ENCODE data around the gene ZNF608. TPM values are rescaled to one million over a fixed set of nuclear protein-coding genes. Genes with fewer than 3 reads are reported as not detected.

Gene ZNF608
- polyA plus RNA-seq, 1 donor from 2014 or later, result 6.4 TPM

DNA sequence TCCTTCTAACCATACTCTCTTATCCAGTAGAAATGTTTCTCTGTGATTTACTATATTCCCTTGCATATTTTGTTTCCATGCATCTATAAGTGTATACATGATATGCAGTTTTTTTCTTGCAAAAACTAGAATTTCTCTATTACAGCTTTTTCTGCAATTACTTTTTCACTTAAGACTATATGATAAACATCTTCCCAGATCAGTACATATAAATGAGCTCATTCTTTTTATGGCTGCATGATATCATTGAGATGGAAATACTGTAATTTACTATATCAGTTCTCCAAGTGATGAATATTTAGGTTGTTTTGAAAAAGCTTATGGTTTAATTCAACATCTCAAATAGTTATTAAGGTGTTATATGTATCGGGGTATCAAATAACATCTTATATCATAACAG lies 18.1 kb upstream of the ZNF608 start:
- Mint-ChIP-seq H3K4me3 (no peak overlapping the region), H3K4me1 (no peaks in the 10 kb centered on the region), H3K27me3 (no peaks in the 10 kb centered on the region), H3K9me3 (no peaks in the 10 kb centered on the region), H3K36me3 (peaks cover 5% of the 10 kb centered on the region), H3K27ac (no peak overlapping the region)

DNA sequence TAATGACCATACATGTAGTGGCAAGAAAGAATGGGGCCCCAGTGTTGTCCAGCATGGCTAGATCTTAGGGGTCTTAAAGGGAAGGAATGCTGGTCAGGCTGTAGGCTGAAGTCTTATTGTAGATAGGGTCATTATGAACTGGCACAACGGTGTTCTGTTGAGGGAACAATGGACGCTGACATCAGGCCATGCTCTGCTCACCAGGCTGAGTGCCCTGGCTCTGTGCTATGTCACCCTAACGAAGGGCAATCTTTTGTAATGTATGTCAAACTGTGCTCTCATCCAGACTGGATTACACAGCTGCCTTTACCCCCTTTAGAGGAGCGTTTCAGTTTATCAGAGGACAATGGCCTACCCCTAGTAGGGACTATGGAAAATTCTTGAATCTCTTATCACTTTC lies 14.6 kb upstream of the ZNF608 start:
- H3K27ac Mint-ChIP-seq, result no peak overlapping the region
- H3K4me3 Mint-ChIP-seq, result no peak overlapping the region
- no peaks in the 10 kb centered on the region for H3K27me3 Mint-ChIP-seq
- H3K9me3 Mint-ChIP-seq, result no peaks in the 10 kb centered on the region
- peaks cover 4% of the 10 kb centered on the region for H3K36me3 Mint-ChIP-seq
- H3K4me1 Mint-ChIP-seq, result no peaks in the 10 kb centered on the region

DNA sequence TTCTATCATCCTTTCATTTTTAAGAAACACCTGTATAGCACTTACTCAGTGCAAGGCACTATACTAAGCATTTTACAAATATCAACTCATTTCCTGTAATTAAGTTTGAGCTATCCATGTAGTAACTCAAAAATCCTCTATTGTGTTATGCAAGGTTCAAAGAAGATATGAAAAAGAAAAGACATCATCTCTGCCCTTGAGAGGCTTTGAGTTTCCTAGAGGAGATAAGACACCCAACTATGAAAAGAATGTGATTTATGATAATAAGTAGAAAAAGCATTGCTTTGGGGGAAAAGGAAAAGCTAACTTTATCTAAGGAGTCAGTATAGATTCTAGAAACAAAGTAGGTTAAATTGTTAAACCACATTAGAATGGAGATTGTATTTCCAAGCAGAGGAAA lies 14.2 kb upstream of the ZNF608 start:
- no peaks in the 10 kb centered on the region for H3K27me3 Mint-ChIP-seq

DNA sequence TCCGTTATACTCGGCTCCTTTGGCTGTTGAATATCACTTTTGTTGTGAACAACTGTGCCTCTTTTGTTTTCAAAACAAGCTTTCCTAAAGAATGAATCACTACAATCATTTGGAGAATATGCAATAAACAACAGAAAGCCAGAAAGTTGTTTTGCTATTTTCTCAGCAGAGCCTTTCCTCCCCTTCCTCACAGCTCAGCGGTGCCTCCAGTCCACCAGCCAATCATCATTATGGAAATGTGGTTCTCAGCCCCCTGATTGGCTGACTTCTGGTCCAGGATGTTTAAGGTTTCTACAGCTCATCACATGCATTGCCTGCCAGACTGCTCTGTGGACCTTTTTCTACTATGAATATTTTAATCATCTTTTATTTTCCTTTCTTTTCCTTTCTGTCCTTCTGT lies 9.1 kb upstream of the ZNF608 start:
- Mint-ChIP-seq H3K27me3 (no peaks in the 10 kb centered on the region), H3K36me3 (no peaks in the 10 kb centered on the region)

More for the DNA sequence above, 14.2 kb upstream of the ZNF608 start:
- Mint-ChIP-seq H3K4me3 (no peak overlapping the region), H3K36me3 (peaks cover 4% of the 10 kb centered on the region), H3K4me1 (no peaks in the 10 kb centered on the region), H3K27ac (no peak overlapping the region), H3K9me3 (no peaks in the 10 kb centered on the region)

DNA sequence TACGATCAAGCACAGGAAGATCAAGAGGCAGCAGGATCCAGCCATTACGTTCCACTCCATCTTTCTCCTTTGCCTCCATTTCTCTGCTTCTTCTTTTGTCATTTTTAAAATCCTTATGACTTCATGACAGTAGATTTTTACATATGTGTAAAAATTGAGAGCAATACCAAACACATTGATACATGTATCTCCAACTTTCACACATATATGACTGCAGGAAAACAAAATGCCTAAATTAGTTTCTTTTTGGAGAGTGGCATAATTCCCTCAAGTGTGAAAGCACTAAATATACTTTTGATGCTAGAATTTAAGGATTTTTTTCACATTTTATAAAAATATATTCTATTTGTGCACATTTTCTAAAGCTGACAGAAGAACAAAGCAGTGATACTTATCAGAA lies 8.6 kb upstream of the ZNF608 start:
- Mint-ChIP-seq H3K9me3 (peaks cover 0 to 2% (median 0%) of the 10 kb centered on the region in 3 donors), H3K27ac (no peak overlapping the region), H3K4me1 (peaks cover 0 to 5% (median 5%) of the 10 kb centered on the region in 3 donors), H3K36me3 (no peaks in the 10 kb centered on the region), H3K4me3 (no peak overlapping the region), H3K27me3 (no peaks in the 10 kb centered on the region)

More for the DNA sequence above, 9.1 kb upstream of the ZNF608 start:
- H3K4me1 Mint-ChIP-seq, result peaks cover 0 to 5% (median 5%) of the 10 kb centered on the region in 3 donors
- peaks cover 0 to 2% (median 0%) of the 10 kb centered on the region in 3 donors for H3K9me3 Mint-ChIP-seq
- no peak overlapping the region for H3K27ac Mint-ChIP-seq
- H3K4me3 Mint-ChIP-seq, result no peak overlapping the region

DNA sequence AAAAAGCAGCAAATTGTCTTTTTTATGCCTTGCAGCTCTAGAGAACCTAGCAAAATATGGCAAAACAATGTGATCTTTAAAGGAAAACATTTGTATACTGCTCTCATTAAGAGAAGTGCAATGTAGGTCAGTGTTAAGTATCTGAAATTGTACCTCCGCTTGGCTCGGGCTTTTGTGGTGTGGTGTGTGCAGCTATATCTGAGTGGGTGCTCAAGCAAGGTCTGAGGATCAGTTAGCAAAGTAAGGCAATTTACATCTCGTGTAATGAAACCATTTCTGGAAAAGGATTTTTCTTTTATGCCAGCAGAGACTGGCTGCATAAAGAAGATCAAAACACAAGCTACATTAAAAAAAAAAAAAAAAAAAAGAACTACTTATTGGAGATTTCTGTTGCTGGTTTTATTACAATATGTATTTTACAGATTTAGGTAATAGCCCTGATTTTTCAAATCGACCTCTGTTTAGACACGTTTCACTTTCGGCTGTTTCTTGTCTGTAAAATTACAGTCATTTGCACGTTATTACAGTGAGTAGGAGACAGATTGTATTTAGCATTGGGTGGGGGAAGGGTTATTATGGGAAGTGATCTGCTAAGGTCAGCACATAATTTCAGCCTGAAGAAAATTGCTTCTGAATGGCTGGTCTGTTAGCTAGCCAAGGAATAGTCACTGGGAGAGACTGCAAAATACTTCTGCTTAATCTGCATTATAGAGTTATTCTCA lies 7.9 kb upstream of the ZNF608 start:
- Mint-ChIP-seq H3K4me3 (peak overlapping the region in 1 of 4 donors; percentile 28), H3K36me3 (no peaks in the 10 kb centered on the region), H3K4me1 (peaks cover under 1 to 5% (median 5%) of the 10 kb centered on the region in 3 donors), H3K27ac (no peak overlapping the region), H3K9me3 (peaks cover 0 to 2% (median 0%) of the 10 kb centered on the region in 3 donors), H3K27me3 (no peaks in the 10 kb centered on the region)

DNA sequence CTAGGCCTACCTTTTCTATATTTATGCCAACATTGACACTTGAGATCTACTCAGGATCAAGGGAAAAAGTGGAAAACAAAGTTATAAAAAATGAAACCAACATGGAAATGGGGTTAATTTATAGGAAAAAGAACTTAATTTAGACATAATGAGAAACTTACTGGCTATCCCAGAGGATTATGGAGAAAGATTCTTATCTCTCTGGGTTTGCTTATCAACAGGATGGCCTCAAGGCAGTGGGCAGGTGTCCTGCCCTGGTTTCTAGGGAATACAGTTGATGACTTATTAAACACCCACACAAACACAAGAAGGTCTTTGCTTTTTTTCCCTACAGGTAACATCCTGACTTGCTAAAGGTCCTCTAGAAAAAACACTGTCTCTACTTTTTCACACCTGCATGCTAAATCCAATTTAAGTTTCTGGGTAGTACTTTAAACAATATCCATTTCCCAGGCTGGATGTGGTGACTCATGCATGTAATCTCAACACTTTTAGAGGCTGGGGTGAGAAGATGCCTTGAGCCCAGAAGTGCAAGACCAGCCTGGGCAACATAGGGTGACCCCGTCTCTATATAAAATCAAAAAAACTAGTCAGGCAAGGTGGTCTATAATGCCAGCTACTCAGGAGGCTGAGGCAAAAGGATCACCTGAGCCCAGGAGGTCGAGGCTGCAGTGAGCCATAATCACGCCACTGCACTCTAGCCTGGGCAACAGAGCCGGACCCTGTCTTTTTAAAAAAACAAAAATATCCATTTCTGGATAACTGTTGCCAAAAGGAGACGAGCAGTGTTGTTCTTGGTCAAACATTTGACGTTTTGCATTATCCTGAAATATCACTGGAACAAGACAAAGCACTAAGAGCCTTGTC lies 6.6 kb upstream of the ZNF608 start:
- Mint-ChIP-seq H3K4me3 (peak overlapping the region in 1 of 4 donors; percentile 54), H3K27me3 (no peaks in the 10 kb centered on the region), H3K4me1 (peaks cover 5 to 9% (median 9%) of the 10 kb centered on the region in 3 donors), H3K27ac (no peak overlapping the region), H3K9me3 (peaks cover 0 to 2% (median 0%) of the 10 kb centered on the region in 3 donors), H3K36me3 (no peaks in the 10 kb centered on the region)

DNA sequence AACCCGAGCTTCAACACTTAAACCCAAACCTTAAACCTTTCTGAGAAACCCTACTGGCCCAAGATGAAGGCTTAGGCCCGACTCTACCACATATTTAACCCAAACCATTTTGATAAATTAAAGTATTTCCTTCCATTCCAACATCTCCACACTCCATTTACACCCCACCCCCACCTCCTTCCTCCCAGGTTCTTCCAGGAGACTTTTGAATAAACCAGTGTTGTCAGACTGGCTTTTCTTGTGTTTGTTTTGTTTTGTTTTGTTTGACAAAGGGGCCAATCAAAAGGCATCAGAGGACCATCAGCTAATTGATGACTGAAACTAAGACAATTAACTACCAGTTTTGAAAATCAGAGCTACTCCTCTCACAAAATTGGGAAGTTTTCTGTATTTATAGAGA lies 4.6 kb upstream of the ZNF608 start:
- no peak overlapping the region for H3K27ac Mint-ChIP-seq
- H3K27me3 Mint-ChIP-seq, result peaks cover 8% of the 10 kb centered on the region
- peak overlapping the region in 1 of 4 donors; percentile 44 for H3K4me3 Mint-ChIP-seq
- peaks cover 9 to 23% (median 16%) of the 10 kb centered on the region in 3 donors for H3K4me1 Mint-ChIP-seq
- no peaks in the 10 kb centered on the region for H3K36me3 Mint-ChIP-seq
- H3K9me3 Mint-ChIP-seq, result peaks cover 0 to 2% (median 0%) of the 10 kb centered on the region in 3 donors

- Mint-ChIP-seq H3K4me1 (peaks cover 12 to 32% (median 18%) of the 10 kb centered on the region in 3 donors), H3K27ac (peak overlapping the region in 2 of 3 donors; percentile 93 to 97), H3K27me3 (peaks cover 12% of the 10 kb centered on the region), H3K9me3 (peaks cover 0 to 2% (median 0%) of the 10 kb centered on the region in 3 donors), H3K4me3 (peak overlapping the region in 1 of 4 donors; percentile 96), H3K36me3 (no peaks in the 10 kb centered on the region)
Measured at GRCh38 chr5:124748687-124749594, 2.5 kb upstream of the ZNF608 start.

DNA sequence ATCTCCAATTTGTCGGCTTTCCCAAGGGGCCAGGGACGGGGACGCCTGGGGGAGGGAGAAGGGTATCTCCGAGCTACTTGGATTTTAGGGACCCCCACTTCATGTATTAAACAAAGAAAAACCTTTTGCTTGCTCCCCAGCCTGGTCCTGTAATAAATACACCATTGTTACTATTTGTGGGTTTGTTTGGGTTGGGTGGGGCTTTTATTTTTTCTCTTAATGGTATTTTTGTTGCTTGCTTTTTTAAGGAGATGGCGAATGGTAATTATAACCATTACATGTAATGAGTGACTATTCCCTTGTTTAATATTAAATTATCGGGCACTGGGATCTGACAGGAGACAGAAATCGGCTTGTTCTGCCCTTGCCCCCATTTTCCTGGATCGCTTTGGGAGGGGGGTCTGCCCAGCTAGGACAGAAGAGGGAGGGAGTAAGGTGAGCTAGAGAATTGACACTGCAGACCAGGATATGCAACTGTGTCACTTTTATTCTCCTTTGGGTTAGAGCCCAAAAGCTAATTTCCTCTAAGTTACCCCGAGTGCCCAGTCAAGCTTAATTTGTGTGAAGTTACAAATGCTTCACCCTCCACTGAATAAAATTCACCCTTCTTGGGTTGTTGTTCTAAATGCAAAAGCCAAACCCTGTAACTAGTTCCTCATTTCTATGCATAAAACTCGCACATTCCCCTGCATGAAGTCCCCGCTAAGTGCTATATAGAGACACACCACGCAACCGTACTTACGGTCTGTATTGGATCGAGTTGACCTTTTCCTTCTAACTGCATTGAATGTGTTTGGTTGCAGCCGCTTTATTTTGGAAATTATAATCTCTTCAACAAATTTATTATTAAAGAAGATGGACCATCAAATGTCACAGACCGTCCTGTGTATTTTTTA lies 1.6 kb upstream of the ZNF608 start:
- Mint-ChIP-seq H3K36me3 (no peaks in the 10 kb centered on the region), H3K27ac (peak overlapping the region in 2 of 3 donors; percentile 93 to 97), H3K4me3 (peak overlapping the region in 1 of 4 donors; percentile 96), H3K4me1 (peaks cover 12 to 32% (median 18%) of the 10 kb centered on the region in 3 donors), H3K9me3 (peaks cover 0 to 2% (median 0%) of the 10 kb centered on the region in 3 donors), H3K27me3 (peaks cover 12% of the 10 kb centered on the region)

GRCh38 chr5:124746916-124747790 lies 714 bp upstream of the ZNF608 start:
- H3K4me3 Mint-ChIP-seq, result peak overlapping the region in 1 of 4 donors; percentile 96
- H3K4me1 Mint-ChIP-seq, result peaks cover 12 to 32% (median 18%) of the 10 kb centered on the region in 3 donors
- peak overlapping the region in 2 of 3 donors; percentile 93 to 97 for H3K27ac Mint-ChIP-seq
- H3K36me3 Mint-ChIP-seq, result no peaks in the 10 kb centered on the region
- H3K27me3 Mint-ChIP-seq, result peaks cover 12% of the 10 kb centered on the region
- H3K9me3 Mint-ChIP-seq, result peaks cover 0 to 2% (median 0%) of the 10 kb centered on the region in 3 donors

- Mint-ChIP-seq H3K36me3 (no peaks in the 10 kb centered on the region), H3K4me1 (peaks cover 16 to 43% (median 25%) of the 10 kb centered on the region in 3 donors), H3K27ac (peak overlapping the region in 2 of 3 donors; percentile 20 to 93), H3K9me3 (peaks cover 0 to 3% (median 0%) of the 10 kb centered on the region in 3 donors), H3K4me3 (peak overlapping the region in 1 of 4 donors; percentile 96), H3K27me3 (peaks cover 16% of the 10 kb centered on the region)
Measured at GRCh38 chr5:124745007-124745927, 1.2 kb downstream of the ZNF608 start.

All from IgD-negative memory B cell (primary cell).